ENCODE data around the gene VAV2.

Gene VAV2

DNA sequence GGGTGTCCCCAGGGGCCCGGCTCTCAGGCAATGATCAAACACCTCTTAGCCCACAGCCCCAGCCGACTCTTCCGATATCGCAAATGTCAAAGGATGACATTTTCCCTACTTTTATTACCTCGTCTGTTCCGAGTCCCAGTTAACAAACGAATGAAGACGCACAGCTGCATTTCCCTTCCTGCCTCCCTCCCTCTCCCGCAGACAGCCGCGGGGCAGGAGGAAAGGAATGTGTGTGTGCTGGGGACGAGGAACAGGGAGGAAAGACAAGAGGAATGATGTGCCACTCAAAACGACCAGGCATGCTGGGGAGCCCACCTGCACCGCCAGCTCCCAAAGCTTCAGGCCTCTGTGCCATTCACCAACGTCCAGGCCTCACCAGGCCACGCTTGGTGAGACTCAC lies 128.1 kb downstream of the VAV2 start:
- TF ChIP-seq, protein P1, sequence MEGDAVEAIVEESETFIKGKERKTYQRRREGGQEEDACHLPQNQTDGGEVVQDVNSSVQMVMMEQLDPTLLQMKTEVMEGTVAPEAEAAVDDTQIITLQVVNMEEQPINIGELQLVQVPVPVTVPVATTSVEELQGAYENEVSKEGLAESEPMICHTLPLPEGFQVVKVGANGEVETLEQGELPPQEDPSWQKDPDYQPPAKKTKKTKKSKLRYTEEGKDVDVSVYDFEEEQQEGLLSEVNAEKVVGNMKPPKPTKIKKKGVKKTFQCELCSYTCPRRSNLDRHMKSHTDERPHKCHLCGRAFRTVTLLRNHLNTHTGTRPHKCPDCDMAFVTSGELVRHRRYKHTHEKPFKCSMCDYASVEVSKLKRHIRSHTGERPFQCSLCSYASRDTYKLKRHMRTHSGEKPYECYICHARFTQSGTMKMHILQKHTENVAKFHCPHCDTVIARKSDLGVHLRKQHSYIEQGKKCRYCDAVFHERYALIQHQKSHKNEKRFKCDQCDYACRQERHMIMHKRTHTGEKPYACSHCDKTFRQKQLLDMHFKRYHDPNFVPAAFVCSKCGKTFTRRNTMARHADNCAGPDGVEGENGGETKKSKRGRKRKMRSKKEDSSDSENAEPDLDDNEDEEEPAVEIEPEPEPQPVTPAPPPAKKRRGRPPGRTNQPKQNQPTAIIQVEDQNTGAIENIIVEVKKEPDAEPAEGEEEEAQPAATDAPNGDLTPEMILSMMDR (IDR thresholded peaks at IDR 0.05; ENCODE audit: low read depth, low read length, missing control alignments), result no peak
- H3K4me3 ChIP-seq (replicated peaks; ENCODE audit: low read depth, low read length), result no peak overlapping the region
- DNase-seq (ENCODE audit: extremely low read depth, low read depth), result no peak

DNA sequence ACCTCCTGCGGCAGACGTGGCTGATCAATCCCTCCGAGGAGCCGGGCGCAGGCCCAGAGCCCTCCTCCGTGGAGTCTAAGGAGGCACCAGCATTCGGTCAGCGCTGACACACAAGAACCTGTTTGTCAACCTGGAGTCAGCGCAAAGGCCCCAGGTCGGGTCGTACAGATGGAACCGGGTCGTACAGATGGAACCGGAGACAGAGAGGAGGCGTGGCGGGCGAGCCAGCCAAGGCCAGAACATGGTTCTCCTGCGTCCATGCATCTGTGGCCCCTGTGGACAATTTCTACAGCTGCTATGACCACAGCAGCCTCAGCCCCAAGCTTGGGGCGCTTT lies 128.9 kb downstream of the VAV2 start:
- no peak overlapping the region for H3K4me3 ChIP-seq (replicated peaks; ENCODE audit: low read depth, low read length)
- DNase-seq (ENCODE audit: extremely low read depth, low read depth), result no peak
- TF ChIP-seq, protein P1 (IDR thresholded peaks at IDR 0.05; ENCODE audit: low read depth, low read length, missing control alignments), result no peak

DNA sequence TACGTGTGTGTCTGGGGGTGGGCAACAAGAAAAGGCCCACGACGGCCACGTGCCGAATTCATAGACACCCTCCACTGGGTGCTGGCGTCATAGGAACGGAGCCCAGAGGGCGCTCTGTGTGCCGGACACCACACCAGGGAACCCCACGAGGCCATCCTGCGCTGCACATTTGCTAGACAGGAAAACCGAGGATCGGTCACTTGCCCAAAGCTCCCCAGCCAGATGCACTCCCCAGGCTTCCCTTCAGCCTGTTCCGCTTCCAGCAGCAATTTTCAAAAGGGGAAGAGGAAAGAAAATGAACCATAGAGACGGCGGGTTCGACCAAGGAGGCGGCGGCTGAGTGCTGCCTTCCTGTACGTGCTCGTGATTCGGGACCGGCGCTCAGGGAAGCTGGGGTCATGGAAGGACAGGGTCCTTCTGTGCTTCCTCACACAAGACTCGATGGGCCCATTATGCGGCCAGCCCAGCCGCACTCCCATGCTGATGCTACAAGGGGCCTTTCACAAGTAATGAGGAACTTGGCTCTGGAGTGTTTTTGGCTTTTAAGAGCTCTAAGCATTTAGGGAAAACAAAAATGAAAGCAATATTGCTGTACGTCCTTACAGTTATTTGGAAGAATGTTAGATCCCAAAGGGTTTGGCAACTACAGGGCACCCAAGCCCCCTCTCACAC lies 129.4 kb downstream of the VAV2 start:
- no peak overlapping the region for H3K4me3 ChIP-seq (replicated peaks; ENCODE audit: low read depth, low read length)
- DNase-seq (ENCODE audit: extremely low read depth, low read depth), result no peak
- TF ChIP-seq, protein P1 (IDR thresholded peaks at IDR 0.05; ENCODE audit: low read depth, low read length, missing control alignments), result no peak

DNA sequence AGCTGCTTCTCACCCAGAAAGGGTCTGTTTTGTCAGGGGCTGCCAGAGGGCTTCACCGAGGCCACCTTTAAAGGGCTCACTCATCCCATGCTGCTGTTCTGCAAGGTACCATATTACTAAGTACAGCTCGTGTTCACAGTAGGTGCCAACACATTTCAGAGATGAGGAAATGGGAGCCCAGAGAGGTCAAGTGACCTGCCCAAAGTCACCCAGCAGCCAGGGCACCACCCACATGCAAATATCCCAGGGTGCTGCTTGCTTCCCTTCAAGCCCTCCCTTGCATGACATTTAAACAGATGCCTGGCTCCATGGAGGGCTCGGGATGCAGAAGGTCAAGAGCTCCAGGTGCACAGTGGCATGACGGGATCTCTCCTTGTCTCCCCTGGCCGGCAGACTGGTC lies 130.4 kb downstream of the VAV2 start:
- no peak for DNase-seq (ENCODE audit: extremely low read depth, low read depth)
- no peak overlapping the region for H3K4me3 ChIP-seq (replicated peaks; ENCODE audit: low read depth, low read length)
- TF ChIP-seq, protein P1 (IDR thresholded peaks at IDR 0.05; ENCODE audit: low read depth, low read length, missing control alignments), result no peak

DNA sequence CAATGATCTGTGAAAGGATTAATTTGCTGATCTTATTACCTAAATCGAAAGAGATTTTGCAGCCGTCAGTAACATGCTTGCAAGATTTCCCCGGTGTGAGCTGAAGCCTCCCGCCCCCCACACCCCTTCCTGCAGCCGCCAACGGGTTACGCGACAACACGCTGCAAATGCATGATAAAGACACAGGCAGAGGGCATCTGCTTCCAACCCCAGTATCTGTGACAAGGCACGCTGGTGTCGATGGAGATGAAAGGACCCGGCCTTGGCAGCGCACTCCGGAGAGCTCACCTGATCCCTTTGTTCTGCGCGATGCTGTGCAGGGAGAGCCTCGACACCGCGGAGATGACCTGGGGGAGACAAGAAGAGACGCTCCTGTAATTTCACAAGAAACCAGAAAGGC lies 131.0 kb downstream of the VAV2 start:
- TF ChIP-seq, protein P1 (IDR thresholded peaks at IDR 0.05; ENCODE audit: low read depth, low read length, missing control alignments), result no peak
- DNase-seq (ENCODE audit: extremely low read depth, low read depth), result no peak
- H3K4me3 ChIP-seq (replicated peaks; ENCODE audit: low read depth, low read length), result no peak overlapping the region

DNA sequence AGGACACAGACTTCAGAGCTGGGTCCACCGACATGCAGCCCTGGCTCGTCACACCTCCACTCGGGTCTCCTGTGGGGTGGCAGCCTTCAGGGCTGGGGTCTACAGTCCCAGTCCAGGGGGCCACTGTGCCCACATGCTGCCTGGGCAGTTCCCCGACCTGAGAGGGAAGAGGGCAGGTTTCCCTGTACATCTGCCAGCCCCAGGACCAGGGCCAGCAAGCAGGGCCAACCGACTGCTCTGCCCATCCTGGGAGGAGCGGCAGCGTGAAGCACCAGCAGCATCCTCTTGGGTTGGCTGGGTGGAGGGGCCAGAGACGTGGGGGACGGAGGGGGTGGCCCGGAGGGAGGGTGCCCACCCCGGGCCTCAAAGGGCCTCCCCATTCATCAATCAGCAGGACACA lies 133.4 kb downstream of the VAV2 start:
- TF ChIP-seq, protein P1 (IDR thresholded peaks at IDR 0.05; ENCODE audit: low read depth, low read length, missing control alignments), result no peak
- H3K4me3 ChIP-seq (replicated peaks; ENCODE audit: low read depth, low read length), result no peak overlapping the region

DNA sequence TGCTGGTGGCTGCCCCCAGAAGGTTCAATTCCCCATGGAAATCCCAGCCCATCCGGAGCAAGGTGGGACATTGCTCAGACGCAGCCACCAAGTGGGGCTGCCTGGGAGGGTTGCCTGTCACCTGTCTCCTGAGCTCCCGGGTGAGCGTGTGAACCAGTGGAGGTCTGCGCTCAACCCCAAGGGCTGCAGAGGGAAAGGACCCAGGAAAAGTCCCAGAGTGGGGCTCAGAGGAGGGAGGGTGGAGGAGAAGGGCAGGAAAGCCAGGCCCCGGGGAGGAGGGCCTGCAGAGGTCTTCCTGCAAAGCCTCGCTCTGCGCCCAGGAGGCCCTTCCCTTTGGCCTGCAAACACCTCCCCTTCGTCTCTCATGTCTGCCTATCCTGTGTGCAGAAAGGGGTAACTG lies 134.5 kb downstream of the VAV2 start:
- TF ChIP-seq, protein P1 (IDR thresholded peaks at IDR 0.05; ENCODE audit: low read depth, low read length, missing control alignments), result no peak
- H3K4me3 ChIP-seq (replicated peaks; ENCODE audit: low read depth, low read length), result no peak overlapping the region
- no peak for DNase-seq (ENCODE audit: extremely low read depth, low read depth)

More for the DNA sequence above, 133.4 kb downstream of the VAV2 start:
- no peak for DNase-seq (ENCODE audit: extremely low read depth, low read depth)
